GM23248 (cell line): ENCODE measurements around the gene TRIM44.

Source experiments
- EZH2 ChIP-seq: fragments of 200-600 bp; sonication (generic); IDR thresholded peaks from 2 replicates; pipeline ENCODE4 v1.6.1; 2018; ENCODE audit warnings: antibody characterized with exemption, mild to moderate bottlenecking; ENCODE audit not compliant: insufficient read depth, poor library complexity, severe bottlenecking
- EZH2phosphoT487 ChIP-seq: fragments of 200-600 bp; sonication (generic); IDR thresholded peaks from 2 replicates; pipeline ENCODE4 v1.6.1; 2018; ENCODE audit warnings: antibody characterized with exemption, moderate library complexity, mild to moderate bottlenecking, low read depth; ENCODE audit not compliant: insufficient read depth

DNA sequence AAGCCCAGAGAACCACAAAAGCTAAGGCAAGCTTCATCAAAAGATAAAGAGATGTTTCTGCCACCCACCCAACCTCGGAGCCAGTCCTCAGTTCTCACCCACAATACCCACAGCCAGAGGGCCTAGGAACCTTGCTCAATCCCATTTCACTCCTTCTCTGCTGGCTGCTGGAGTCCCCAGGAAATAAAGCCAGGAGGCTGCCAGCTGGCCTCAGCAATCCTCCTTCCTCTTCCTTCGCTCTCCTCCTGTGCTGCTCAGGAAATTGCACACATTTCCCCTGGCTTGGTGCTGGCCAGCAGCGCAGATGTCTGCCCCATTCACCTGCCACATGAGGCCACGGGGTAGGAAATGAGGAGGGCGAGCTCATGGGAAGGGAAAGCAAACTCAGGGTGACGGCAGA, 189.5 kb downstream of the TRIM44 start:
- TF ChIP-seq EZH2 = no peak
- no peak for TF ChIP-seq EZH2phosphoT487
